ENCODE results near the gene ACAA2. TPM values are rescaled to one million over a fixed set of nuclear protein-coding genes. Genes with fewer than 3 reads are reported as not detected.

ACAA2 gene
- total RNA-seq, 1 donor from 2014 or later: 22.0 TPM

DNA sequence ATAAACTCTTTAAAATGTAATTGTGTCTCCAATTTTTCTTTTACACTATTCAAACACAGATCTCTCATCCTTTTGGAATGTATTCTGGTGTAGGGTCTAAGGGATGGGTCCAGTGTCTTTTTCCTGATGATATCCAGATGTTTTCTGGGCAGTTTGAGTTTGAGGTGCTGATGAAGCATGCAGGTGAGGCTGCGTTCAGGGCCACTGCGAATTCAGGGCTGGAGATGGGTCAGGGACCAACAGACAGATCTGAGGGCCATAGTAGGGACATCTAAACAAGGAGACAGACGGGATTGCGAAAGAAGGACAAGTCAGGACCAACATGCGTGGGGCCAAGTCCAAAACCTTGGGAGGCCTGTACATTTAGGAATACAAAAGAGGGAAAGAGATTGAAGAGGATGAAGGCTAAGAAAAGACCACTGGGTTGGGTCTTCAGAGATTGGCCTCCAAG is 70.2 kb downstream of the ACAA2 start:
- DNase-seq (ENCODE audit: low read depth in 2 of 2): no peak

DNA sequence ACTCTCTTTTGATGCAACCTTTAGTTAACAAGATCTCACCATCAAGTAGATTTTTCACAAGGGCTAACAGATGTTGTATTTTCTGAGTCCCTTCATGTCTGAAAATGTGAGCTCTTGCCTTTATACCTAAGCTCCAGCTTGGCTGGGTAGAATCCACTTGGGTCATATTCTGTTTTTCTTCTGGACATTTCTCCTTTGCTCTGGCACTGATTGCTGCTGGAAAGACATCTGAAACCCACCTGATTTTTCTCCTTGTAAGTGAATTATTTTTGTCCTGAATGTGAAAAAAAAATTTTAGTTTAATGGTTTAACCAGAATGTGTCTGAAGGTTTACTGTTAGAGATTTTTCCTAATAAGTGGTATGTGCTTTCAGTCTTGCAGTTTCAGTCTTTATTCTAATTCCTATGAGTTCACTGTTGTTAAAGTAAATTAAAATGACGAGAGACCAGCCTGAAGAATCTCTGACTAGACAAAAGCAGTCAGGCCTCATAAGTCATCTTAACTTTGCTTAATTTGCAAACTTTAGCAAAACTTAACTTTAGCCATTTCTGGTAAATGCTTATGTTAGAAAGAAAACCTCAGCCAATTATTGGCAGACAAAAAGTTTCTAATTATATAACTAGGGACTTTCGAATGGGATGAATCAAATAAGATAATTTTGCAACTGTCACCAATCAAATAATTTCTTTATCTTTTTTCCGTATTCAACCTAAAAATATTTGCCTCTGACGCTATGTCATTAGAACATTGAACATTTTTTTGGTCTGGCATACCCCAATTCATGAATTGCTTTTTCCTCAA is 70.8 kb downstream of the ACAA2 start:
- no peak for DNase-seq (ENCODE audit: low read depth in 2 of 2)

DNA sequence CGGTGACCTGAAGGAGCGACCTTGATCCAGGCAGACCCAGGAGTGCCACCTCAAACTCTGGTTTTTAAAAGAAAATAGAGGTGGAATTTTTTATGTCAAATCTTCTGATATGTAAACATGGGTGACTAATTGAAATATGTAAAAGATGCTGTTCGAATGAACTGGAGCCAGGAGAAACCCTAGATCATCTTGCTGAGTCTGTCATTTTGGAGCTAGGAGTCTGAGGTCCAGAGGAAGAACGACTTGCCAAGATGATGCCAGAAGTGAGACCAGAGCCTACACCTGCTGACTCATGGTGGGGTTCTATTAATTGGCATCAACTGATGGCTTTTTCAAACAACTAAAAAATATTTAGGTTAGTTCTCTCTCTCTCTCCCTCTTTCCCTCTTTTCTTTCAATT is 74.1 kb downstream of the ACAA2 start:
- no peak for DNase-seq (ENCODE audit: low read depth in 2 of 2)

DNA sequence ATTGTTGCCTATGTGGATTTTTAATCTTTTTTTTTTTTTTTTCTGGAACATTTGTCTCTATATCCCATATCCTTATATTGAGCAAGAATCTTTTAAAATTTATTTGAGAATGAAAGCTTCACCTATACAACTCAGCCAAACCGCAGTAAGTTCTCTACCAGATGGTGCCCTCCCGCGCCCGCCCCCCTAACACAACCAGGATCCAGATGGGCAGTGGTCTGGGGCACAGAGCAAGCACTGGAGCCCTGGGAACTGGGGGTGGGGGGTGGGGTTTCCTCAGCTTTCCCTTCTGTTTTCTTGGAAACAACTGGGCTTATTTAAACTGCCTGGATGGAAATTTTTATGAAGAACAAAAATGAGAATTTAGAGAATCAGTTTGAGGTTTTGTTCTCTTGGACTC is 74.6 kb downstream of the ACAA2 start:
- DNase-seq (ENCODE audit: low read depth in 2 of 2): no peak

DNA sequence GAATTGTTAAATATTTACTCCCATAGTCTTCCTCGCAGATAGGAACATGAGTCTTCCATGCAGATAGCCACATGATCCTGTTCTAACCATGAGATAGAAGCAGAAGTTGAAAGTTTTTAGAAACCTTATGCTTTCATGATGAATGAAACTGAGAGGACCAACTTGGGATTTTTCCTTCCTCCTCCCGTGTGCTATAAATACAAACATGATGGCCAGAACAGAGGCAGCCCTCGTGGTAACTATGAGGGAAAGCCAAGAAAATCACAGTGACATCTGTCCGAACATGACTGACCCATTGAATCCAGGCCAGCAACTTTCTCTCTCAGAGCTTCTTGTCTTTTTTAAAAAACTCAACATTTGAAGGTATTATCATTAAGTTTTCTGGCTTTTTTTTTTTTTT is 78.5 kb downstream of the ACAA2 start:
- DNase-seq (ENCODE audit: low read depth in 2 of 2): no peak

DNA sequence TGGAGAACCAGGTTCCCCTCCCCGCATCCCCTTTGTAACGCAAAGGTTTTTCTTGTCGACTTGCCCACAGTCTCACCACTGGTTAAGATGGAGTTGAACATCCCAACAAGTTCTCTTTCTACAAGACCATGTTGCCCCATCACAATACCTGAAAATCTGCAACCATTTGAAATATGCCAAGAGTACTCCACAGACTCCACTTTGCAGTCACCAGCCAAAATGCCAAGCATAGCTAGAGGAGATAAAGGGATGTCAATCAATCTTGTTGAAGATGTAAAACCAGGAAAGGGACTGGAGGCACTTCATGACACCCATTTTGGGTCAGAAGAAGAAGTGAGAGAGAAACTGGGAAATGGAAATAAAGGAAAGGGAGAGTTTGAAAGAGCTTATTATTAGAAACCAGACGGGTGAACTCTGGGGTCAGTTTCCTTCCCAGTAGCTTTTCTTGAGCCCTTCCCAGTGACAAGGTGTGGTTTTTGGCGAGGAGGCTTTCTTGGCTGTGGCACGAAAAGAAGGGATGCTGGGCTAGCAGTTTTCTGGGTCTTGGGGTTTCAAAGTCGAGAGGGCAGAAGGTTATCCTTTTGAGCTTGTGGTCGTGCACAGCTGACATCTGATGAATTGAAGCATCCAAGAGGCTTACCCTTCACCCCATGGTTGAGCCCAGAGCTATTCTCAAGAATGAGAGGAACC is 79.3 kb downstream of the ACAA2 start:
- DNase-seq (ENCODE audit: low read depth in 2 of 2): no peak

DNA sequence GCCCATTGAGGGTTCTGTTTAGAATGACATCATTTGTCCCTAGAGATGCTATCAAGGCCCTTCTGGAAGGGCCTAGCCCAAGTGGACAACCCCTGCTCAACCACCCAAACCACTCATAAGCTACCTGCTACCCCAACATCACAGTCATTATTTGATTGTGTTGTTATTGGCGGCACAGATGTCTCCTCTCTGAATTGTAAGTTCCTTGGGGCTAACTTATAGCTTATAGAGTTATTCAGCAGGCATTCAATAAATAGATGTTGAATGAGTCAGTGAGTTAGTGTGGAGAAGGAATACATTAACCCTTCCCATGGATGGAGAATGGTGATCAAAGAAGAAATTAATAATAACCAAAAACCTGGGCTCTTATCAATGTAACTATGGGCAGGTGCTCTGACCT is 80.0 kb downstream of the ACAA2 start:
- no peak for DNase-seq (ENCODE audit: low read depth in 2 of 2)
